ENCODE measurements around the gene TM9SF4. TPM values are rescaled to one million over a fixed set of nuclear protein-coding genes. Genes with fewer than 3 reads are reported as not detected.
"Not testable (repeated sequence)": the region's sequence is repeated elsewhere in the genome, so short reads cannot be mapped to it uniquely, and the experiment has no call there.

Gene TM9SF4
- total RNA-seq, 1 donor from 2014 or later = 29.2 TPM

DNA sequence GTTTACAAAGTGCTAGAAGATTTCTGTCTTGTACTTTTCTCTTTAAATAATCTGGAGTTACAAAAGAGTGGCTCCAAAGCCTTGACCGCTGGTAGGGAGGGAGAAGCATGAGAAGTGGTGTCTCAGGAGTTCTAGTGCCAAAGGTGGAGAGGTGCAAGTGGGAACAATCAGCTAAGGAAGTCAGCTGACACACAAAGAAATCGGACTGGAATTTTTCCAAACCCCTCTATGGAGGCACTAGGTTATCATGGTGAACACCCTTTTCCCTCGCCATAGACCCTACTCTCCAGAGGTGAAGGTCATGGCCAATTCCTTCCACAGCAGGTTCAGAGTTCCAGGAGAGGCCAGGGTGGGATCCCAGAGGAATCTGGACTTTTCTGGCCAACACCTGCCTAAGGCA is 83.2 kb downstream of the TM9SF4 start:
- TF ChIP-seq, protein P1, sequence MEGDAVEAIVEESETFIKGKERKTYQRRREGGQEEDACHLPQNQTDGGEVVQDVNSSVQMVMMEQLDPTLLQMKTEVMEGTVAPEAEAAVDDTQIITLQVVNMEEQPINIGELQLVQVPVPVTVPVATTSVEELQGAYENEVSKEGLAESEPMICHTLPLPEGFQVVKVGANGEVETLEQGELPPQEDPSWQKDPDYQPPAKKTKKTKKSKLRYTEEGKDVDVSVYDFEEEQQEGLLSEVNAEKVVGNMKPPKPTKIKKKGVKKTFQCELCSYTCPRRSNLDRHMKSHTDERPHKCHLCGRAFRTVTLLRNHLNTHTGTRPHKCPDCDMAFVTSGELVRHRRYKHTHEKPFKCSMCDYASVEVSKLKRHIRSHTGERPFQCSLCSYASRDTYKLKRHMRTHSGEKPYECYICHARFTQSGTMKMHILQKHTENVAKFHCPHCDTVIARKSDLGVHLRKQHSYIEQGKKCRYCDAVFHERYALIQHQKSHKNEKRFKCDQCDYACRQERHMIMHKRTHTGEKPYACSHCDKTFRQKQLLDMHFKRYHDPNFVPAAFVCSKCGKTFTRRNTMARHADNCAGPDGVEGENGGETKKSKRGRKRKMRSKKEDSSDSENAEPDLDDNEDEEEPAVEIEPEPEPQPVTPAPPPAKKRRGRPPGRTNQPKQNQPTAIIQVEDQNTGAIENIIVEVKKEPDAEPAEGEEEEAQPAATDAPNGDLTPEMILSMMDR (IDR thresholded peaks at IDR 0.05) = no peak
- Histone ChIP-seq H3K27me3 (no peaks in the 10 kb centered on the region), H3K4me1 (peaks cover 9 to 20% of the 10 kb centered on the region in 2 donors), H3K36me3 (peaks cover 20 to 29% of the 10 kb centered on the region in 2 donors), H3K9me3 (no peaks in the 10 kb centered on the region), H3K27ac (no peak overlapping the region), H3K4me3 (no peak overlapping the region)
- DNase-seq (ENCODE audit: low spot score in 2 of 2) = no peak
- intact Hi-C loops (cut with DNase I) = no loop called here

DNA sequence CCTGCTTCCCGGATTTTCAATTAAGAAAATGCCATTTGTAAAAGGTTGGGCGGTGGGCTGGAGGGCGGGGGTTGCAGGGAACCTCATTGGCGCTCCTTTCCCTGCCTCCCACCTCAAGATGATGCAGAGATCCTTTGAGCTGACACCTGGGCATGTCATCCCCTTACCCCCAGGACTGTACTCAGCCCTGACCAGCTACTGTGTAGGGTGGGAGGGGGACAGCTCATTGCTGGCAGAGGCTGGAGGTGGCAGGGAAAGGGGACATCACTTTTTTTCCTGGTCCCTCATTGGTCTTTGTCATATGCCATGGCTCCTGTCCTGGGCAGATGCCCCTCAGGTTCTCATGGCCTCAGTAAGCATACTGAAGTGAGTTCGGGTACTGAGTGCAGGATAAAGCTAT is 83.8 kb downstream of the TM9SF4 start:
- H3K9me3 ChIP-seq; H3K27me3 ChIP-seq; DNase-seq (ENCODE audit: low spot score in 2 of 2); H3K4me3 ChIP-seq; H3K27ac ChIP-seq; intact Hi-C loops (cut with DNase I): not testable (repeated sequence)
- peaks cover 9 to 17% of the 10 kb centered on the region in 2 donors for H3K4me1 ChIP-seq
- peaks cover 20 to 30% of the 10 kb centered on the region in 2 donors for H3K36me3 ChIP-seq

GRCh38 chr20:32193996-32194395 is 84.5 kb downstream of the TM9SF4 start:
- Histone ChIP-seq H3K27me3 (no peaks in the 10 kb centered on the region), H3K9me3 (no peaks in the 10 kb centered on the region), H3K4me3 (no peak overlapping the region), H3K4me1 (peaks cover 3 to 11% of the 10 kb centered on the region in 2 donors), H3K27ac (no peak overlapping the region), H3K36me3 (peaks cover 24 to 36% of the 10 kb centered on the region in 2 donors)
- DNase-seq (ENCODE audit: low spot score in 2 of 2) = no peak
- TF ChIP-seq, protein P1 (IDR thresholded peaks at IDR 0.05) = no peak
- intact Hi-C loops (cut with DNase I) = no loop called here

DNA sequence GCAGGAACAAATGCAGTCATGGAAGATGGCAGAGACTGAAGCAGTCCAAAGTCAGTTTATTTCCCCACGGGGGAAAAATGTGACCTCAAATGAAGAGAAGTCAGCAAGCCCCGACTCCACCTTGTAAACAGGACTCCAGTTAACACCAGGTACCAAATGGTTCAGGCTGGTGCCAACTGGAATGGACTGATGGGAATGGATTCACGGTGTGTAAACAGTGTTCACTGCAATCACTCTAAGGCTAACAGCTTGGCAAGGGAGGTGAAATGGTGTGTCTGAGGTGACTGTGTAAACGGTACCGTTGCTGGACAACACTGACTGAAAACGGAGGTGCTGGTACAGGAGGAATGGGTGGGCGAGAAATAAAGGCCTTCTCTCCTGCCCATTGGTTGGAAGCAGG is 86.1 kb downstream of the TM9SF4 start:
- TF ChIP-seq, protein P1 (IDR thresholded peaks at IDR 0.05) = no peak
- no peaks in the 10 kb centered on the region for H3K27me3 ChIP-seq
- H3K4me3 ChIP-seq = no peak overlapping the region
- peaks cover 0 to 3% of the 10 kb centered on the region in 2 donors for H3K4me1 ChIP-seq
- intact Hi-C loops (cut with DNase I) = no loop called here
- H3K36me3 ChIP-seq = peaks cover 31 to 50% of the 10 kb centered on the region in 2 donors
- no peak for DNase-seq (ENCODE audit: low spot score in 2 of 2)
- H3K27ac ChIP-seq = no peak overlapping the region
- H3K9me3 ChIP-seq = no peaks in the 10 kb centered on the region

GRCh38 chr20:32196613-32197012 is 87.1 kb downstream of the TM9SF4 start:
- H3K4me1 ChIP-seq; H3K27ac ChIP-seq; intact Hi-C loops (cut with DNase I); H3K4me3 ChIP-seq; DNase-seq (ENCODE audit: low spot score in 2 of 2); H3K9me3 ChIP-seq; H3K27me3 ChIP-seq: not testable (repeated sequence)
- H3K36me3 ChIP-seq = peaks cover 41 to 60% of the 10 kb centered on the region in 2 donors

- H3K27ac ChIP-seq; DNase-seq (ENCODE audit: low spot score in 2 of 2); H3K4me3 ChIP-seq; H3K9me3 ChIP-seq; H3K4me1 ChIP-seq; intact Hi-C loops (cut with DNase I); H3K27me3 ChIP-seq: not testable (repeated sequence)
- H3K36me3 ChIP-seq = peaks cover 46 to 65% of the 10 kb centered on the region in 2 donors
These were observed 87.6 kb downstream of the TM9SF4 start for GRCh38 chr20:32197136-32197535.

GRCh38 chr20:32199006-32199405 is 89.5 kb downstream of the TM9SF4 start:
- Histone ChIP-seq H3K9me3 (no peaks in the 10 kb centered on the region), H3K27me3 (no peaks in the 10 kb centered on the region), H3K27ac (no peak overlapping the region), H3K4me3 (no peak overlapping the region), H3K36me3 (peaks cover 46 to 65% of the 10 kb centered on the region in 2 donors), H3K4me1 (no peaks in the 10 kb centered on the region)
- intact Hi-C loops (cut with DNase I) = no loop called here
- no peak for DNase-seq (ENCODE audit: low spot score in 2 of 2)
- TF ChIP-seq, protein P1 (IDR thresholded peaks at IDR 0.05) = no peak
